Stimulated activated CD4-positive, alpha-beta T cell treated with anti-CD3 and anti-CD28 coated beads, Interleukin-1b, Interleukin-23, amount 100 ng/mL, for 1 hour (primary cell): ENCODE measurements around the gene ADAMTSL1.
"Not testable (repeated sequence)": the region's sequence is repeated elsewhere in the genome, so short reads cannot be mapped to it uniquely, and the experiment has no call there.

Experiments
- DNase-seq, 2 donors: peaks; one replicate each; pipeline ENCODE4 v3.0.0-alpha.2; 2020; ENCODE audit warnings: low read depth in 2 of 2

ADAMTSL1 gene

GRCh38 chr9:18863791-18864190 lies 389.8 kb downstream of the ADAMTSL1 start:
- DNase-seq: no peak

- no peak for DNase-seq
Observed at GRCh38 chr9:18864516-18864915, 390.6 kb downstream of the ADAMTSL1 start.

- no peak for DNase-seq
Observed at GRCh38 chr9:18865542-18865941, 391.6 kb downstream of the ADAMTSL1 start.

- DNase-seq: no peak
Observed at GRCh38 chr9:18866121-18866831, 392.3 kb downstream of the ADAMTSL1 start.

- no peak for DNase-seq
Observed at GRCh38 chr9:18869725-18870124, 395.8 kb downstream of the ADAMTSL1 start.

GRCh38 chr9:18874069-18874468 lies 400.1 kb downstream of the ADAMTSL1 start:
- no peak for DNase-seq

GRCh38 chr9:18874990-18875389 lies 401.0 kb downstream of the ADAMTSL1 start:
- DNase-seq: not testable (repeated sequence)

- no peak for DNase-seq
Observed at GRCh38 chr9:18877984-18878383, 404.0 kb downstream of the ADAMTSL1 start.

- no peak for DNase-seq
Observed at GRCh38 chr9:18881758-18882157, 407.8 kb downstream of the ADAMTSL1 start.

- no peak for DNase-seq
Observed at GRCh38 chr9:18887546-18887945, 413.6 kb downstream of the ADAMTSL1 start.

GRCh38 chr9:18888290-18888689 lies 414.3 kb downstream of the ADAMTSL1 start:
- no peak for DNase-seq

- DNase-seq: no peak
Observed at GRCh38 chr9:18889550-18889949, 415.6 kb downstream of the ADAMTSL1 start.

- DNase-seq: no peak
Observed at GRCh38 chr9:18890372-18890771, 416.4 kb downstream of the ADAMTSL1 start.

- DNase-seq: no peak
Observed at GRCh38 chr9:18891946-18892670, 418.2 kb downstream of the ADAMTSL1 start.

- no peak for DNase-seq
Observed at GRCh38 chr9:18893046-18893445, 419.1 kb downstream of the ADAMTSL1 start.

- DNase-seq: no peak
Observed at GRCh38 chr9:18893491-18893890, 419.5 kb downstream of the ADAMTSL1 start.

- no peak for DNase-seq
Observed at GRCh38 chr9:18896004-18896403, 422.1 kb downstream of the ADAMTSL1 start.

GRCh38 chr9:18896531-18897179 lies 422.7 kb downstream of the ADAMTSL1 start:
- DNase-seq: no peak

- DNase-seq: no peak
Observed at GRCh38 chr9:18903450-18903849, 429.5 kb downstream of the ADAMTSL1 start.

GRCh38 chr9:18905028-18905882 lies 431.3 kb downstream of the ADAMTSL1 start:
- no peak for DNase-seq

- DNase-seq: no peak
Observed at GRCh38 chr9:18905883-18906629, 432.1 kb downstream of the ADAMTSL1 start.
